Endothelial cell of umbilical vein (primary cell): ENCODE results near the gene RAD51B.

Source experiments
- CTCF ChIP-seq, 2 donors: IDR thresholded peaks; 1 replicate in 1 of 2; 2 replicates in 1 of 2; pipeline ENCODE4 v1.5.1; 2011; ENCODE audit warnings: low read length in 2 of 2, mild to moderate bottlenecking in 2 of 2, moderate library complexity in 2 of 2, control low read depth in 1 of 2, inconsistent platforms in 1 of 2, low read depth in 1 of 2; ENCODE audit not compliant: insufficient read depth in 1 of 2; ENCODE audit errors: extremely low read depth in 1 of 2
- EZH2 ChIP-seq: IDR thresholded peaks from 2 replicates; pipeline ENCODE4 v1.6.1; 2012; ENCODE audit warnings: borderline replicate concordance, low read depth, mild to moderate bottlenecking, moderate library complexity, low read length, inconsistent platforms; ENCODE audit not compliant: severe bottlenecking
- JUN ChIP-seq: IDR thresholded peaks from 2 replicates; pipeline ENCODE4 v1.6.1; 2011; ENCODE audit warnings: borderline replicate concordance, low read depth; ENCODE audit not compliant: insufficient read length, insufficient read depth
- MYC ChIP-seq: IDR thresholded peaks from one replicate; pipeline ENCODE4 v1.6.1; 2011; ENCODE audit warnings: mild to moderate bottlenecking, low read depth, low read length
- POLR2A ChIP-seq: IDR thresholded peaks from 2 replicates; pipeline ENCODE4 v1.6.1; 2012; ENCODE audit warnings: low read depth, mild to moderate bottlenecking, control low read depth, low read length
- TF ChIP-seq, protein P1 (sequence below): IDR thresholded peaks from 2 replicates; pipeline ENCODE4 v1.6.1; 2011; ENCODE audit not compliant: insufficient read depth, insufficient read length

DNA sequence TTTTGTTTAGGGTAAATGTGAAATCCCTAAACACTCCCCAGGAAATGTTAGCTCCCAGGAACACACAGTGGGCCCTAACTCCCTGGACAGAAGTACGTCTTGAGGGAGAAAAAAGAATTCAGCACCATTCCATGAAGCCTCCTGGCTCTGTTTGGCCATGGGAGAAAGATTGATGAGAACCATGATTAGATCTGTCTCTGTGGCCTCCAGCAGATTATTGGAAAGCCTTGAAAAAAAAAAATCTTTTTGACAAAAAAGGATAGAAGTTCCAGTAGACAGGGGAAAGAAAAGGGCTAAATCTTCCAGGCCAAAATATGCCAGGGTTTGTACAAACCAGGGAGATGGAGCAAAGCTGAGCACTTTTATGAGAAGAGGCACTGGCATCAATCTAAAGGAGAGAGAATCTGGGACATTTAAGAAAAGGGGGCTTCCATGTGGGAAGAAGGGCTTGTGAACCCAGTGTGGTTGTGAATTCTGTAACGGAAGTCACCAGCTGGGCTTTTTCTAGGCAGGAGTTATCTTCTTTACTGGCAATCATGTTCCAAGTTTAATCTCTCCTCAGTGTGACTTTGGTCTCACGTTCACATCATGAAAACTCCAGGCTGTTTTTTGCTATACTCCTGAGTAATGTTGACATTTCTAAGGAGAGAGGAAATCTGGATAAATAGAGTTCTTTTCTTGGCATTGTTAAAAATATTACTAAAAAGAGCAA, 426.7 kb downstream of the RAD51B start:
- no peak for TF ChIP-seq CTCF (IDR thresholded peaks at IDR 0.05; ENCODE audit: extremely low read depth in 1 of 2, insufficient read depth in 1 of 2, low read depth in 1 of 2, low read length in 2 of 2)
- TF ChIP-seq POLR2A = no peak
- TF ChIP-seq JUN = no peak
- TF ChIP-seq EZH2 = no peak
- TF ChIP-seq MYC = no peak
- TF ChIP-seq, protein P1, sequence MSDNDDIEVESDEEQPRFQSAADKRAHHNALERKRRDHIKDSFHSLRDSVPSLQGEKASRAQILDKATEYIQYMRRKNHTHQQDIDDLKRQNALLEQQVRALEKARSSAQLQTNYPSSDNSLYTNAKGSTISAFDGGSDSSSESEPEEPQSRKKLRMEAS = no peak
